ENCODE measurements around the gene IFNK.

IFNK gene

DNA sequence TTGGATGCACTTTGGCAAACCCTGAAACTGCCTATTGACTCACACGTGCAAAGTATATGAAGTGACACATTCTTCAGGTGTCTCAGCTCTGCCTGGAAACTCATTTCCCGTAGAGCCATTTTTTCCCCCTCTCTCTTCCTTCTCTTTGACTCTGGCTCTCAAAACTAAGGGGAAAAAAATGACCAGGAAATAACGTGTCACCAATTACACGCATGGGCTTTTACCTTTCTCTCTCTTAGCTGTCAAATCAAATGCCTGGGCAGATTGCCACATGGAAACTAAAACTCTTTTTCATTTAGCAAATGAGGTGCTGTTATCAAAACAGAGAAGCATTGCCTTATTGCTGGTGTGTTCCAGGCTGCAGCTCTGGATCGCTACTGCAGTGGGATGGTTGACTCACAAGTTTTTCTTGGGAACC is 18.3 kb upstream of the IFNK start:
- DNase-seq (ENCODE audit: low read depth in 2 of 2): no peak
- H3K4me3 ChIP-seq (replicated peaks in 1 of 2; ENCODE audit: low read depth in 2 of 2, low read length in 2 of 2): no peak overlapping the region
- TF ChIP-seq, protein P1, sequence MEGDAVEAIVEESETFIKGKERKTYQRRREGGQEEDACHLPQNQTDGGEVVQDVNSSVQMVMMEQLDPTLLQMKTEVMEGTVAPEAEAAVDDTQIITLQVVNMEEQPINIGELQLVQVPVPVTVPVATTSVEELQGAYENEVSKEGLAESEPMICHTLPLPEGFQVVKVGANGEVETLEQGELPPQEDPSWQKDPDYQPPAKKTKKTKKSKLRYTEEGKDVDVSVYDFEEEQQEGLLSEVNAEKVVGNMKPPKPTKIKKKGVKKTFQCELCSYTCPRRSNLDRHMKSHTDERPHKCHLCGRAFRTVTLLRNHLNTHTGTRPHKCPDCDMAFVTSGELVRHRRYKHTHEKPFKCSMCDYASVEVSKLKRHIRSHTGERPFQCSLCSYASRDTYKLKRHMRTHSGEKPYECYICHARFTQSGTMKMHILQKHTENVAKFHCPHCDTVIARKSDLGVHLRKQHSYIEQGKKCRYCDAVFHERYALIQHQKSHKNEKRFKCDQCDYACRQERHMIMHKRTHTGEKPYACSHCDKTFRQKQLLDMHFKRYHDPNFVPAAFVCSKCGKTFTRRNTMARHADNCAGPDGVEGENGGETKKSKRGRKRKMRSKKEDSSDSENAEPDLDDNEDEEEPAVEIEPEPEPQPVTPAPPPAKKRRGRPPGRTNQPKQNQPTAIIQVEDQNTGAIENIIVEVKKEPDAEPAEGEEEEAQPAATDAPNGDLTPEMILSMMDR (IDR thresholded peaks at IDR 0.05; ENCODE audit: low read depth, low read length): no peak

DNA sequence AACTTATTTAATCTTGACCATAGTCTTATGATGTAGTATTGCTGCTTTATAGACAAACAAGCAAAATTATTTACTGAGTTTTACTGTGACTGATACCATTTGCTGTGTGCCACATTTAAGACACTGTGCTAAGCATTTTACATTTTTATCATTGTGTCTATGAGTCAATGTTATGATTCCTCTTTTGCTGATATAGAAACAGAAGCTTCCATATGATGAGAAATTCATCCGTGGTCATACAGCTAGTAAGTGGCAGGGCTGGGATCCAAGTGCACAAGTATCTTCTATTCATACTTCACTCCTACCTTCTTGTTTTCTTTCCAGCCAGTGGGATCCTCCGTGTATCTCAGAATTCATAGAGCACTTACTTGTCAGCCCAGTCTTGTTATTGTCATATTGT is 17.1 kb upstream of the IFNK start:
- TF ChIP-seq, protein P1 (IDR thresholded peaks at IDR 0.05; ENCODE audit: low read depth, low read length): no peak
- DNase-seq (ENCODE audit: low read depth in 2 of 2): no peak
- no peak overlapping the region for H3K4me3 ChIP-seq (replicated peaks in 1 of 2; ENCODE audit: low read depth in 2 of 2, low read length in 2 of 2)

DNA sequence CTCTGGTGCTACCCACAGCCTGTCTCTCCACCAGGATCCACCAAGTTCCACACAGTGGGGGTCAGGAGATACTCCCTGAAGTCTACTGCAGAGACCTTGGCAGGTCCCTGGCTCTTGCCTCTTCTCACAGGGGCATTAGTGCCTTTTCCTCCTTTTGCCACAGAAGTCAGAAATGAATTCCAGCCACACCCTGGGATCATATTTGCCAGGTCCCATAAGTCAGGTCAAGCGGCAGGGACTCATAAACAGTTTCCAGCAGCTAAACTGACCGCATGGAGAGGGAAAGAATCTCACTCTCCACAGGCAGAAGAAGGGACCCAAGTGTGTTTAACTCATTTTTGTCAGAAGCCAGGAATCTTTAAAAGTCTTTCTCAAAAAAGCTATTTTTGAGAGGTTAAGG is 13.3 kb upstream of the IFNK start:
- TF ChIP-seq, protein P1 (IDR thresholded peaks at IDR 0.05; ENCODE audit: low read depth, low read length): no peak
- no peak overlapping the region for H3K4me3 ChIP-seq (replicated peaks in 1 of 2; ENCODE audit: low read depth in 2 of 2, low read length in 2 of 2)
- no peak for DNase-seq (ENCODE audit: low read depth in 2 of 2)

DNA sequence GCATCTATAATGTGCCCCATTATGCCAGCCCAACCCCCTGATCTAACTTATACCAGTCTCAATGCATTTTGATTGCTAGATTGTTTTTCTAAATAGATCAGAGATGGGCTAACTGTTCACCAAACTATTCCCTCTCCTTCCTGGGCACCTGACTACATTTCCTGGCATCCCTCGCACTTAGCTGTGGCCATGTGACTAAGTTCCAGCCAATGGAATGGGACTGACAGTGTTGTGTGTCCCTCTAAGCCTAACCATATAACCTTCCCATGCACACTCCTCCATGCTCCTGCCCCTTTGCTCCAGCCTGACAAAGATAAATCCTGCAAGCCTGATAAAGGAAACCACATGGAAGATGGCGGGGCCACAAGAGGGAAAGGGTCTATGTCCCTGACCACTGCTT is 12.3 kb upstream of the IFNK start:
- no peak overlapping the region for H3K4me3 ChIP-seq (replicated peaks in 1 of 2; ENCODE audit: low read depth in 2 of 2, low read length in 2 of 2)
- TF ChIP-seq, protein P1 (IDR thresholded peaks at IDR 0.05; ENCODE audit: low read depth, low read length): no peak
- DNase-seq (ENCODE audit: low read depth in 2 of 2): no peak

DNA sequence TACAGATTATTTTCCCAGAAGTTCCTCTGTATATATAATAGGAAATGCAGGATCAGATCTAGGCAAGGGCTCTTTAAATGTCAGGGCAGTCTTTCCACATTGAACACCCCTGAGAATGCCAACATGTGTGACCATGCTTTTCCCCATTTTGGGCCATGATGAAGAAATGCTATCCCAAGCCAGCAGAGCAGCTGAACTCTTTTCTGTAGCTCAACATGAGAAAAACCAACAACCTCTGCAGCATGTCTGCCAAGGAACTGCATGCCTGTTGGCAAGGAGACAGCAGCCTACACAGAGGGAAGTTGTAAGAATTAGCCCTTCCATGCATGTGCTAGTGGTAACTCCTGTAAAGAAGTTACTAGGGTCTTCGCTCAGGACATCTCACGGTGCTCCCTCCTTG is 9.5 kb upstream of the IFNK start:
- DNase-seq (ENCODE audit: low read depth in 2 of 2): peak in 1 of 2 donors; percentile 3
- TF ChIP-seq, protein P1 (IDR thresholded peaks at IDR 0.05; ENCODE audit: low read depth, low read length): no peak
- no peak overlapping the region for H3K4me3 ChIP-seq (replicated peaks in 1 of 2; ENCODE audit: low read depth in 2 of 2, low read length in 2 of 2)

DNA sequence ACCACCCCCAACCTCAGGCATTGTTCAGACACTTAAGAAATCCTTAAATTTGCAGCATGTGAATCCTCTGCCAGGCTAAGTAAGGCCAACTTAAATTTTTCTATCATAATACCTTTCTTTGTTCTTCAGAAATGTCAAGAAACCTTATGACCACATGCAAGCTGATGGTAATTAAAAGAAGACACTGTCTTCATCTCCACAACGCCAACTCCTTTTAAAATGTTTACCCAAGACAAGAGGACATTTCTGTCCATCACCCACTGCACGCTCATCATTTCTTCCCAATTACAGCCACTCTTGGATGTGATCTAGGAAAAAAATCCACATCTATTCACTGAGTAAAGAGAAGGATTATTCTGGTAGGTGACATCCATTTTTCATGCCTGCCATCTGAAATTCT is 6.1 kb upstream of the IFNK start:
- H3K4me3 ChIP-seq (replicated peaks in 1 of 2; ENCODE audit: low read depth in 2 of 2, low read length in 2 of 2): no peak overlapping the region
- no peak for DNase-seq (ENCODE audit: low read depth in 2 of 2)
- TF ChIP-seq, protein P1 (IDR thresholded peaks at IDR 0.05; ENCODE audit: low read depth, low read length): no peak

DNA sequence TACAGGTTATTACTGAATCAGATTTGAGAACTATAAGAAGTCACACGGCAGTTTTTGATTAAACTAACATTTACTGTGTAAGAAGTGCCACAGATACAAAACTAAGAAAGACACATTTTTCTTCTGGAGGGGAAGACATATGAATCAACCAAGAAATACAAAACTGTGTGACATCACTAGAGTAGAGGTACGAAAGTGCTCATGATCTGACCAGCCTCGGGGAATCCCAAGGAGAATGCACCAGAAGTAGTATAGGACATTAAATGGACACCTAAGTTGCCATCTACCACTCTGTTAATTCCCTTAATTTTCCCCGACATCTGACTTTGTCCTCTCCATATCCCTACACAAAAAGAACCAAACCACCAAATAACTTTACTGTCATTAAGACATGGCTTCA is 5.3 kb upstream of the IFNK start:
- no peak for DNase-seq (ENCODE audit: low read depth in 2 of 2)
- H3K4me3 ChIP-seq (replicated peaks in 1 of 2; ENCODE audit: low read depth in 2 of 2, low read length in 2 of 2): no peak overlapping the region
- TF ChIP-seq, protein P1 (IDR thresholded peaks at IDR 0.05; ENCODE audit: low read depth, low read length): no peak

All from cardiac fibroblast (primary cell).